ENCODE results near the gene UPF1.

- TF ChIP-seq NFRKB (IDR thresholded peaks at IDR 0.05), result no peak
- no peak for TF ChIP-seq FOXK2 (IDR thresholded peaks at IDR 0.05)
- no peak for TF ChIP-seq BHLHE40 (IDR thresholded peaks at IDR 0.05; ENCODE audit: borderline replicate concordance)
- no peak for TF ChIP-seq L3MBTL2 (conservative IDR thresholded peaks at IDR 0.05)
- TF ChIP-seq FOXA1 (IDR thresholded peaks at IDR 0.05), result no peak
- no peak for TF ChIP-seq CTBP1 (IDR thresholded peaks at IDR 0.05; ENCODE audit: borderline replicate concordance)
- no peak for TF ChIP-seq SP1 (IDR thresholded peaks at IDR 0.05)
- no peak for TF ChIP-seq SUZ12 (IDR thresholded peaks at IDR 0.05)
- TF ChIP-seq ARNT (IDR thresholded peaks at IDR 0.05), result no peak
- TF ChIP-seq ZNF384 (IDR thresholded peaks at IDR 0.05), result no peak
These were observed 32.1 kb downstream of the UPF1 start for GRCh38 chr19:18863843-18864362.
